GM12878 (cell line): ENCODE results near the gene GLRX2. TPM values are rescaled to one million over a fixed set of nuclear protein-coding genes. Genes with fewer than 3 reads are reported as not detected.

Experiments used
- ATF7 ChIP-seq: fragments of 450-650 bp; IDR thresholded peaks from 2 replicates; pipeline ENCODE4 v1.6.1; 2016; ENCODE audit warnings: low read depth, mild to moderate bottlenecking
- BCLAF1 ChIP-seq: fragments of 450-650 bp; IDR thresholded peaks from 2 replicates; pipeline ENCODE4 v1.6.1; 2017; ENCODE audit warnings: antibody characterized with exemption, mild to moderate bottlenecking, moderate library complexity
- CBX3 ChIP-seq: fragments of 200-600 bp; sonication (generic); IDR thresholded peaks from 2 replicates; pipeline ENCODE4 v1.6.1; 2016; ENCODE audit warnings: low read depth, borderline replicate concordance
- CHD4 ChIP-seq: fragments of 200-600 bp; sonication (generic); IDR thresholded peaks from 2 replicates; pipeline ENCODE4 v1.6.1; 2016; ENCODE audit warnings: mild to moderate bottlenecking
- GATAD2B ChIP-seq: fragments of 450-650 bp; conservative IDR thresholded peaks from 2 replicates; pipeline ENCODE4 v1.6.1; 2017; ENCODE audit warnings: low read depth, mild to moderate bottlenecking, moderate library complexity
- IRF4 ChIP-seq: IDR thresholded peaks from 2 replicates; pipeline ENCODE4 v1.6.1; 2011; ENCODE audit warnings: low read depth, low read length
- KAT2A ChIP-seq: conservative IDR thresholded peaks from 2 replicates; pipeline ENCODE4 v1.6.1; 2011; ENCODE audit warnings: low read depth, low read length; ENCODE audit not compliant: control insufficient read depth
- NRF1 ChIP-seq: conservative IDR thresholded peaks from 2 replicates; pipeline ENCODE4 v1.6.1; 2011; ENCODE audit warnings: mild to moderate bottlenecking, low read depth, low read length, improper control_type of control experiment
- PML ChIP-seq: IDR thresholded peaks from 2 replicates; pipeline ENCODE4 v1.6.1; 2012; ENCODE audit warnings: low read length, inconsistent platforms
- RAD21 ChIP-seq: IDR thresholded peaks from 2 replicates; pipeline ENCODE4 v1.6.1; 2011; ENCODE audit warnings: mild to moderate bottlenecking, low read depth, low read length, moderate library complexity; ENCODE audit not compliant: insufficient read depth
- RB1 ChIP-seq: fragments of 450-650 bp; formaldehyde crosslinking; IDR thresholded peaks from 2 replicates; pipeline ENCODE4 v1.6.1; 2017; ENCODE audit warnings: mild to moderate bottlenecking, borderline replicate concordance
- RBBP5 ChIP-seq: fragments of 200-600 bp; sonication (generic); conservative IDR thresholded peaks from 2 replicates; pipeline ENCODE4 v1.6.1; 2016
- RELA ChIP-seq: fragments of 450-650 bp; IDR thresholded peaks from 2 replicates; pipeline ENCODE4 v1.8.0; 2014; ENCODE audit warnings: borderline replicate concordance; ENCODE audit not compliant: partially characterized antibody
- ZNF24 ChIP-seq: fragments of 450-650 bp; IDR thresholded peaks from 2 replicates; pipeline ENCODE4 v1.6.1; 2017; ENCODE audit warnings: antibody characterized with exemption, mild to moderate bottlenecking
- ZZZ3 ChIP-seq: IDR thresholded peaks from 2 replicates; pipeline ENCODE4 v1.6.1; 2011; ENCODE audit warnings: low read depth; ENCODE audit not compliant: control insufficient read depth, insufficient read length
- polyA plus RNA-seq, 11 experiments: library from polyadenylated mRNA; depleted of rRNA in 4 of 11; unstranded in 6 of 11; stranded (reverse) in 5 of 11; fragments of >200 nt; fragmentation: Nextera tagmentation in 4 of 11; fragmentation: Illumina TruSeq in 1 of 11; extraction: Ambion mirVana in 4 of 11; extraction: Trizol in 1 of 11; gene quantifications; 1 replicate in 1 of 11; 2 replicates in 10 of 11; pipeline versions ENCODE4 v1.2.1 to v1.2.3, GENCODE V29; 2011 to 2016; ENCODE audit warnings: inconsistent platforms in 2 of 11, missing spikeins in 2 of 11, low read depth in 1 of 11
- total RNA-seq, 4 experiments: library from RNA; depleted of rRNA in 3 of 4; stranded (reverse); fragments of >200 nt in 3 of 4; fragmentation: Illumina TruSeq in 1 of 4; extraction: Trizol in 1 of 4; gene quantifications; 2 replicates each; pipeline versions ENCODE4 v1.2.1 to v1.2.3, GENCODE V29; 2013 to 2021
- TF ChIP-seq, protein P1 (sequence below): fragments of 450-650 bp; formaldehyde crosslinking; IDR thresholded peaks from 2 replicates; pipeline ENCODE4 v1.5.0; 2022; ENCODE audit warnings: mild to moderate bottlenecking, missing genetic modification characterization
- TF ChIP-seq, protein P2 (sequence below): fragments of 450-650 bp; IDR thresholded peaks from 2 replicates; pipeline ENCODE4 v1.6.1; 2016; ENCODE audit warnings: mild to moderate bottlenecking
- TF ChIP-seq, protein P3 (sequence below): IDR thresholded peaks from 2 replicates; pipeline ENCODE4 v1.6.1; 2012; ENCODE audit warnings: low read length, inconsistent platforms
- TF ChIP-seq, protein P4 (sequence below): fragments of 450-650 bp; IDR thresholded peaks from 2 replicates; pipeline ENCODE4 v1.6.1; 2017; ENCODE audit warnings: mild to moderate bottlenecking, moderate library complexity

The GLRX2 gene
- total and polyA plus RNA-seq, 10 of the 15 experiments (the other 5 are each of a cell fraction or from before 2014, with no cell fraction given): 5.5 to 67.6 (median 16.6) TPM

DNA sequence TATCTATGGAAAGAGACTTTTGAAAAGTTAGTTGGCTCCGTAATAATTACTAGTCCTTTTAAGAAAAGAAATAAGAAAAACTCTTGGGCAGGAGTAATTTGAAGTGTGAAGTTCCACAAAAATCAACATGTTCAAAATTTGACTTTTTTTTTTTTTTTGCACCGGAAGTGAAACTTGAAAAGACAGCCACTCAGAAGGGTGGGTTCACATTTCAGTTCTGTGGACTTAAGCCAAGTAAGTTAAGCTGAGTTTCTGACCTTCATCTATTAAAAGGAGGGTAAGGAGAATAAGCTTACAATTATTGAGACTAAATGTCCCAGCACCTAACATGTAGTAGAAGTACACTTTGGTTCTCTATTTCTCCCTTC lies 34.8 kb downstream of the GLRX2 start (continued):
- TF ChIP-seq, protein P1, sequence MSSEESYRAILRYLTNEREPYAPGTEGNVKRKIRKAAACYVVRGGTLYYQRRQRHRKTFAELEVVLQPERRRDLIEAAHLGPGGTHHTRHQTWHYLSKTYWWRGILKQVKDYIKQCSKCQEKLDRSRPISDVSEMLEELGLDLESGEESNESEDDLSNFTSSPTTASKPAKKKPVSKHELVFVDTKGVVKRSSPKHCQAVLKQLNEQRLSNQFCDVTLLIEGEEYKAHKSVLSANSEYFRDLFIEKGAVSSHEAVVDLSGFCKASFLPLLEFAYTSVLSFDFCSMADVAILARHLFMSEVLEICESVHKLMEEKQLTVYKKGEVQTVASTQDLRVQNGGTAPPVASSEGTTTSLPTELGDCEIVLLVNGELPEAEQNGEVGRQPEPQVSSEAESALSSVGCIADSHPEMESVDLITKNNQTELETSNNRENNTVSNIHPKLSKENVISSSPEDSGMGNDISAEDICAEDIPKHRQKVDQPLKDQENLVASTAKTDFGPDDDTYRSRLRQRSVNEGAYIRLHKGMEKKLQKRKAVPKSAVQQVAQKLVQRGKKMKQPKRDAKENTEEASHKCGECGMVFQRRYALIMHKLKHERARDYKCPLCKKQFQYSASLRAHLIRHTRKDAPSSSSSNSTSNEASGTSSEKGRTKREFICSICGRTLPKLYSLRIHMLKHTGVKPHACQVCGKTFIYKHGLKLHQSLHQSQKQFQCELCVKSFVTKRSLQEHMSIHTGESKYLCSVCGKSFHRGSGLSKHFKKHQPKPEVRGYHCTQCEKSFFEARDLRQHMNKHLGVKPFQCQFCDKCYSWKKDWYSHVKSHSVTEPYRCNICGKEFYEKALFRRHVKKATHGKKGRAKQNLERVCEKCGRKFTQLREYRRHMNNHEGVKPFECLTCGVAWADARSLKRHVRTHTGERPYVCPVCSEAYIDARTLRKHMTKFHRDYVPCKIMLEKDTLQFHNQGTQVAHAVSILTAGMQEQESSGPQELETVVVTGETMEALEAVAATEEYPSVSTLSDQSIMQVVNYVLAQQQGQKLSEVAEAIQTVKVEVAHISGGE (CRISPR knock-in tag): no peak
- no peak for TF ChIP-seq NRF1
- TF ChIP-seq, protein P2, sequence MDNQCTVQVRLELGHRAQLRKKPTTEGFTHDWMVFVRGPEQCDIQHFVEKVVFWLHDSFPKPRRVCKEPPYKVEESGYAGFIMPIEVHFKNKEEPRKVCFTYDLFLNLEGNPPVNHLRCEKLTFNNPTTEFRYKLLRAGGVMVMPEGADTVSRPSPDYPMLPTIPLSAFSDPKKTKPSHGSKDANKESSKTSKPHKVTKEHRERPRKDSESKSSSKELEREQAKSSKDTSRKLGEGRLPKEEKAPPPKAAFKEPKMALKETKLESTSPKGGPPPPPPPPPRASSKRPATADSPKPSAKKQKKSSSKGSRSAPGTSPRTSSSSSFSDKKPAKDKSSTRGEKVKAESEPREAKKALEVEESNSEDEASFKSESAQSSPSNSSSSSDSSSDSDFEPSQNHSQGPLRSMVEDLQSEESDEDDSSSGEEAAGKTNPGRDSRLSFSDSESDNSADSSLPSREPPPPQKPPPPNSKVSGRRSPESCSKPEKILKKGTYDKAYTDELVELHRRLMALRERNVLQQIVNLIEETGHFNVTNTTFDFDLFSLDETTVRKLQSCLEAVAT: no peak
- no peak for TF ChIP-seq RBBP5
- TF ChIP-seq RELA: no peak
- no peak for TF ChIP-seq GATAD2B
- no peak for TF ChIP-seq CBX3
- no peak for TF ChIP-seq ATF7
- TF ChIP-seq, protein P3, sequence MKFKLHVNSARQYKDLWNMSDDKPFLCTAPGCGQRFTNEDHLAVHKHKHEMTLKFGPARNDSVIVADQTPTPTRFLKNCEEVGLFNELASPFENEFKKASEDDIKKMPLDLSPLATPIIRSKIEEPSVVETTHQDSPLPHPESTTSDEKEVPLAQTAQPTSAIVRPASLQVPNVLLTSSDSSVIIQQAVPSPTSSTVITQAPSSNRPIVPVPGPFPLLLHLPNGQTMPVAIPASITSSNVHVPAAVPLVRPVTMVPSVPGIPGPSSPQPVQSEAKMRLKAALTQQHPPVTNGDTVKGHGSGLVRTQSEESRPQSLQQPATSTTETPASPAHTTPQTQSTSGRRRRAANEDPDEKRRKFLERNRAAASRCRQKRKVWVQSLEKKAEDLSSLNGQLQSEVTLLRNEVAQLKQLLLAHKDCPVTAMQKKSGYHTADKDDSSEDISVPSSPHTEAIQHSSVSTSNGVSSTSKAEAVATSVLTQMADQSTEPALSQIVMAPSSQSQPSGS: no peak
- TF ChIP-seq RB1: no peak
- no peak for TF ChIP-seq ZZZ3
- TF ChIP-seq RAD21: no peak
- TF ChIP-seq IRF4: no peak
- no peak for TF ChIP-seq ZNF24
- TF ChIP-seq KAT2A: no peak
- no peak for TF ChIP-seq PML
- TF ChIP-seq, protein P4, sequence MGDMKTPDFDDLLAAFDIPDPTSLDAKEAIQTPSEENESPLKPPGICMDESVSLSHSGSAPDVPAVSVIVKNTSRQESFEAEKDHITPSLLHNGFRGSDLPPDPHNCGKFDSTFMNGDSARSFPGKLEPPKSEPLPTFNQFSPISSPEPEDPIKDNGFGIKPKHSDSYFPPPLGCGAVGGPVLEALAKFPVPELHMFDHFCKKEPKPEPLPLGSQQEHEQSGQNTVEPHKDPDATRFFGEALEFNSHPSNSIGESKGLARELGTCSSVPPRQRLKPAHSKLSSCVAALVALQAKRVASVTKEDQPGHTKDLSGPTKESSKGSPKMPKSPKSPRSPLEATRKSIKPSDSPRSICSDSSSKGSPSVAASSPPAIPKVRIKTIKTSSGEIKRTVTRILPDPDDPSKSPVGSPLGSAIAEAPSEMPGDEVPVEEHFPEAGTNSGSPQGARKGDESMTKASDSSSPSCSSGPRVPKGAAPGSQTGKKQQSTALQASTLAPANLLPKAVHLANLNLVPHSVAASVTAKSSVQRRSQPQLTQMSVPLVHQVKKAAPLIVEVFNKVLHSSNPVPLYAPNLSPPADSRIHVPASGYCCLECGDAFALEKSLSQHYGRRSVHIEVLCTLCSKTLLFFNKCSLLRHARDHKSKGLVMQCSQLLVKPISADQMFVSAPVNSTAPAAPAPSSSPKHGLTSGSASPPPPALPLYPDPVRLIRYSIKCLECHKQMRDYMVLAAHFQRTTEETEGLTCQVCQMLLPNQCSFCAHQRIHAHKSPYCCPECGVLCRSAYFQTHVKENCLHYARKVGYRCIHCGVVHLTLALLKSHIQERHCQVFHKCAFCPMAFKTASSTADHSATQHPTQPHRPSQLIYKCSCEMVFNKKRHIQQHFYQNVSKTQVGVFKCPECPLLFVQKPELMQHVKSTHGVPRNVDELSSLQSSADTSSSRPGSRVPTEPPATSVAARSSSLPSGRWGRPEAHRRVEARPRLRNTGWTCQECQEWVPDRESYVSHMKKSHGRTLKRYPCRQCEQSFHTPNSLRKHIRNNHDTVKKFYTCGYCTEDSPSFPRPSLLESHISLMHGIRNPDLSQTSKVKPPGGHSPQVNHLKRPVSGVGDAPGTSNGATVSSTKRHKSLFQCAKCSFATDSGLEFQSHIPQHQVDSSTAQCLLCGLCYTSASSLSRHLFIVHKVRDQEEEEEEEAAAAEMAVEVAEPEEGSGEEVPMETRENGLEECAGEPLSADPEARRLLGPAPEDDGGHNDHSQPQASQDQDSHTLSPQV: no peak
- TF ChIP-seq BCLAF1: no peak
- TF ChIP-seq CHD4: no peak
